Activated naive CD4-positive, alpha-beta T cell treated with anti-CD3 and anti-CD28 coated beads for 36 hours (primary cell): Measurements from ENCODE around the gene CYLD. TPM values are rescaled to one million over a fixed set of nuclear protein-coding genes. Genes with fewer than 3 reads are reported as not detected.

Experiments used
- CTCF ChIA-PET: fragments of 350-600 bp; sonication (Branson Sonifier 250); formaldehyde crosslinking; loops from one replicate; lab custom pipeline; 2021; ENCODE audit warnings: antibody characterized with exemption; lab: Charles Lee
- DNase-seq: peaks from one replicate; pipeline ENCODE4 v3.0.0-alpha.2; 2020
- H3K27ac Mint-ChIP-seq: one replicate; pipeline ENCODE4 v1.8.0; 2021; ENCODE audit warnings: mild to moderate bottlenecking, mixed read lengths
- H3K27me3 Mint-ChIP-seq: one replicate; pipeline ENCODE4 v1.8.0; 2021; ENCODE audit warnings: low read depth, mixed read lengths
- H3K36me3 Mint-ChIP-seq: one replicate; pipeline ENCODE4 v1.8.0; 2021; ENCODE audit warnings: low read depth, mixed read lengths
- H3K4me1 Mint-ChIP-seq: one replicate; pipeline ENCODE4 v1.8.0; 2021; ENCODE audit warnings: low read depth, mixed read lengths
- H3K4me3 Mint-ChIP-seq: one replicate; pipeline ENCODE4 v1.8.0; 2021; ENCODE audit warnings: mild to moderate bottlenecking, moderate library complexity, mixed read lengths
- H3K9me3 Mint-ChIP-seq: one replicate; pipeline ENCODE4 v1.8.0; 2021; ENCODE audit warnings: mixed read lengths
- intact Hi-C: fragments of 100-400 bp; cut with micrococcal nuclease; formaldehyde crosslinking; loops from one replicate; pipeline ENCODE4 v1.15.1; 2023
- microRNA-seq: library from miRNA; unstranded; fragments of <30 nt; microRNA quantifications from one replicate; pipeline ENCODE4 v1.2.0, GENCODE V29; 2022; ENCODE audit warnings: borderline microRNAs expressed, borderline replicate concordance
- total RNA-seq, 2 experiments: library from RNA; stranded (reverse); gene quantifications; one replicate each; pipeline ENCODE4 v1.2.3, GENCODE V29; 2021

Gene CYLD
- total RNA-seq, 2 experiments from 2014 or later, result 70.8 to 71.9 TPM

DNA sequence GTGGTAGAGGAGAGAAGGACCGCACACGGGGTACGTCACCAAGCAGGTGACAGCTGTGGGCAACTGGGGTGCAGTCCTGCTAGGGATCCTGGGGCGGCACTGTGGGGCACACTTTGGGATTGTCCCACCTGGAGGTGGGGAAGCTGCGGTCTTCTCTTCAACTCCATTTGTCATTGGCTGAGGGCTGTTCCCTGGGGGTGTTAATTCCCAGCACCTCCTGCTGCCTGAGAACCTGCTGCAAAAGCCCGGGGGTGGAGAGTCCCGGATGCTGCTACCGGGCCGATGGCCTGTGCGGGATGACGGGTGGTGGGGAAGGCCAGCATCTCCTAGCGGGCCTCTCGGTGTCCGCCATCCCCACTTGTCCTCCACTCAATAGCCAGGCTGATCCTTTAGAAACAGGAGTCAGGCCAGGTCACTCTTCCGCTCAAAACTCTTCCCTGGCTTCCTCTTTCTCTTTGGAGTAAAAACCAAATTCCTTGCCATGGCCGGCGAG, 100.2 kb downstream of the CYLD start:
- no peaks in the 10 kb centered on the region for H3K36me3 Mint-ChIP-seq
- peaks cover 19% of the 10 kb centered on the region for H3K4me1 Mint-ChIP-seq
- no peak overlapping the region for H3K4me3 Mint-ChIP-seq
- no peak for DNase-seq
- H3K27ac Mint-ChIP-seq, result no peak overlapping the region
- intact Hi-C loops, result no loop called here
- CTCF ChIA-PET, result no interaction called here
- H3K27me3 Mint-ChIP-seq, result peaks cover 4% of the 10 kb centered on the region
- H3K9me3 Mint-ChIP-seq, result no peaks in the 10 kb centered on the region

DNA sequence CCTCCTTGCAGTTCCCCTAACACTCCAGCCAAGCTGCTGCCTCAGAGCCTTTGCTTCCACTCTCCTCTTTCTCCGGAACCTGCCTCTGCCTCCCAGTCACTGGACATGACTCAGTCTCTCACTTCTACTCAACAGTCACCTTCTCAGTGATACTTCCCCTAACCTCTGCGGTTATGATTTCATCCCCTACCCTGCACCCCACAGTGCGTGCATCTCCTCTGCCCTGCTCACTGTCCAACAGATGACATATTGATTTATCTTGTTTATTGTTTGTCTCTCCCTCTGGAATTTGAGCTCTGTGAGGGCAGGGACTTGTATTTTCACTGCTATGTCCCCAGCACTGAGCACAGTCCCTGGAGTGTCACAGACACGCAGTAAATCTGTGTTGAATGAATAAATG, 100.7 kb downstream of the CYLD start:
- H3K27ac Mint-ChIP-seq, result no peak overlapping the region
- DNase-seq, result peak; percentile 31
- CTCF ChIA-PET, result no interaction called here
- no peak overlapping the region for H3K4me3 Mint-ChIP-seq
- no peaks in the 10 kb centered on the region for H3K9me3 Mint-ChIP-seq
- H3K27me3 Mint-ChIP-seq, result peaks cover 4% of the 10 kb centered on the region
- no peaks in the 10 kb centered on the region for H3K36me3 Mint-ChIP-seq
- peaks cover 19% of the 10 kb centered on the region for H3K4me1 Mint-ChIP-seq
- intact Hi-C loops, result no loop called here

DNA sequence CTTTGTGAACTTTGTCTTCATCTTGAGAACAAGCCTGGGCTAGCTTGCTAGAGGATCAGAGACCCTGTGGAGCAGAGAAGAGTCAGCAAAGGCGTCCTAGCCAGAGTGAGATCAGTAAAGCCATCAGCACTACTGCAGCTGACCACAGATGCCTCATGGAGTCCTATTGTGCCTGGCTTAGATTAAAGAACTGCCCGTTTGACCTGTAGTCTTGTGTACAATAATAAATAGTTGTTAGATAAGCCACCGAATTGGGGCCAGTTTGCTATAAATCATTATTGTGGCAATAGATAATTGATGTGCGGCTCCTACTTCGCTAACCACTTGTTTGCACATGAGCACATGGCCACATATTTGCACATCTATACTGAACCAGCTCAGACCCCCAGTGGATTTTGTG, 103.0 kb downstream of the CYLD start:
- CTCF ChIA-PET, result no interaction called here
- Mint-ChIP-seq H3K27me3 (peaks cover 4% of the 10 kb centered on the region), H3K4me3 (no peak overlapping the region)

DNA sequence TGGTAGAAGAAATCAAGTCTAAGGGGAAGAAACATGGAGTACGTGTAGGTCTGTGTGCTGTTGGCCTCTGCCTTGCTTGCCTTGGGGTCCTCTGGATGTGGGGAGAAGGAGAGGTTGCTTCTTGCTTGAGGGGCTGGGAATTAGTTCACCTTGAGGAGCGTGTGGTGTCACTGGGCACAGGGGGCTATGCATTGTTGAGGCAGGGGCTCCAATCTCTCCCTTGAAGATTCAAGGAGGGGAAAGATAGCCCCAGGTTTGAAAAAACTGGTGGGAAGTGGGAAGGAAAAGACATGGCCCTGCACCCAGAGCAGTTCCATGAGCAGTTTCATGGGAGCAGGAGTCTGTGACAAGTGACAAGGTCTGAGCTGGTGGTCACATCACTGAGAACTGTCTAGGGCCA, 103.4 kb downstream of the CYLD start:
- H3K36me3 Mint-ChIP-seq, result no peaks in the 10 kb centered on the region
- CTCF ChIA-PET, result no interaction called here
- no peaks in the 10 kb centered on the region for H3K9me3 Mint-ChIP-seq
- H3K27me3 Mint-ChIP-seq, result peaks cover 2% of the 10 kb centered on the region
- no peak for DNase-seq
- H3K27ac Mint-ChIP-seq, result no peak overlapping the region
- peaks cover 13% of the 10 kb centered on the region for H3K4me1 Mint-ChIP-seq
- intact Hi-C loops, result no loop called here
- no peak overlapping the region for H3K4me3 Mint-ChIP-seq

More for the DNA sequence above, 103.0 kb downstream of the CYLD start:
- no peaks in the 10 kb centered on the region for H3K36me3 Mint-ChIP-seq
- H3K4me1 Mint-ChIP-seq, result peaks cover 13% of the 10 kb centered on the region
- no peak for DNase-seq
- no peak overlapping the region for H3K27ac Mint-ChIP-seq
- H3K9me3 Mint-ChIP-seq, result no peaks in the 10 kb centered on the region
- intact Hi-C loops, result no loop called here

DNA sequence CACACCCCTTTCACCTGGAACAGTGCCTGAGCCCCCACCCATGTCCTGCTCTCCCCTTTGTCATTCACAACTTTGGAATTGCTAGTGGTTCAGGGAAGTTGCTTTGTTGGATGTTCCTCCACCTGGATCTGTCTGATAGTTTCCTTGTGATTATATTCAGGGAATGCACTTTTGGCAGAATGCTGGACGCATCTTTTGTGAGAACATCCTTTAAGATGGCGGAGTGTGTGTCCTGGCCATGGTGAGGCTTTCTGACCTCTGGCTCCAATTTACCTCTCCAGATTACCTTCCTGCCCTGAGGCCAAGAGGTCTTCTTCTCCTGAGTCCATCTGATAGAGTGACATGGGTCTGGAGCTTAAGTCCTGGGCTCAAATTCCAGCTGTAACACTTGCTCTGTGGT, 104.6 kb downstream of the CYLD start:
- no peak for DNase-seq
- Mint-ChIP-seq H3K27ac (no peak overlapping the region), H3K4me1 (peaks cover 8% of the 10 kb centered on the region), H3K36me3 (no peaks in the 10 kb centered on the region), H3K27me3 (no peaks in the 10 kb centered on the region), H3K4me3 (no peak overlapping the region), H3K9me3 (no peaks in the 10 kb centered on the region)
- intact Hi-C loops, result no loop called here
- CTCF ChIA-PET, result no interaction called here

DNA sequence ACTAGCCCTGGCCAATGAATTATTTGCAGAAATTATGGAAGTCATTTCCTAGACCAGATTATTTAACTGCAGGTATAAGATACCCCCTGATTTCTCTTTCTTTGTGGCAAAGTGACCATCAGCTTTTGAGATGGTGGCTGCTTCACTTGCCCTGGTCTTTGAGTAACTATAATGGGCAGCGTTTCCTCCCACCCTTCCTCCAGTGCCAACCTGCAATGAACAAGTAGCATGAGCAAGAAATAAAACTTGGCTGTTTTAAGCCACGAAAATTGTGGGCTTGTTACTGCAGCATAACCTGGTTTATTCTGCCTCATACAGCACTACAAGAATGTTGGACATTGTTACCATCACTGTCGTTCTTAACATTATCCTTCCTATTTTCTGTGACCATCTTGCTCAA, 105.3 kb downstream of the CYLD start:
- Mint-ChIP-seq H3K4me1 (peaks cover 6% of the 10 kb centered on the region), H3K9me3 (no peaks in the 10 kb centered on the region), H3K4me3 (no peak overlapping the region), H3K27me3 (no peaks in the 10 kb centered on the region), H3K27ac (no peak overlapping the region), H3K36me3 (no peaks in the 10 kb centered on the region)
- CTCF ChIA-PET, result no interaction called here
- intact Hi-C loops, result no loop called here
- DNase-seq, result no peak

DNA sequence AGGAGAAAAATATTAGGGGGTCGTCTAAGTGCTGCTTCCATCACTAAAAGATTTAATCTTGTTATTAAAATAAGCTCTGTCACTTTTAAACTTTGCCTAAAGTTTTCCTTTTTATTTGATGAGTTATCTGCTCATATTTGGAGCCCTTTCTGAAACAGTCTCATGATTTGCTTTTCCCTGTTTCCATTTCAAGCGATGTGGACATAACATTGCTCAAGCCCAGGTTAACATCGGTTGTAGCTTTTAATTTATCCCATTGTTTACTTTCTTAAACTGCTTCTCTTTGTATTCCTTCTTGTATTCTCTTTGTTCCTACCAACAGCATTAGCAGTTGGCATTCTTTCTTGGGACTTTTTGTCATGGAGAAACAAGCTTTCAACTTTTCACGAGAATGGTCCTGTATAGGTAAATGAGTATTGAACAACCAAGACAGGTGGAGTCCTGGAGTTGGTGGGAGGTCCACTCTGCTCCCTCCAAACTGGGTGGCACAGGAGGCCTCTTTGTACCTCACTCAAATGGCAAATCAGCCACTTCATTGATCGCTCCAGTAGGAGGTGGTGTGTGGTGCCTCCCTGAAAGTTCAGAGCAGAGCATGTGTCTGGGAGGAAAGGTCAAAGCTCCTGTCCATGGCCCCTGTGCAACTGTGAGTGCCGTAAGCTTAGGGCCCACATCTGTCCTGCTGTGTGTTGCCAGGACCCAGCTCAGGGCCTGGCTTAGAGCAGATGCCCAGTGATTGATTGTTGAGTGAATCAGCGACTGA, 107.0 kb downstream of the CYLD start:
- Mint-ChIP-seq H3K27me3 (no peaks in the 10 kb centered on the region), H3K9me3 (no peaks in the 10 kb centered on the region), H3K4me3 (no peak overlapping the region), H3K36me3 (no peaks in the 10 kb centered on the region), H3K27ac (no peak overlapping the region), H3K4me1 (no peaks in the 10 kb centered on the region)
- intact Hi-C loops, result no loop called here
- no peak for DNase-seq
- CTCF ChIA-PET, result no interaction called here

Small RNA genes within 50 kb of the gene (microRNA-seq; reads per million reads assigned to microRNA genes)
- gene MIR3181, result 4.4 reads per million

Other genes with a start within 250 kb of the CYLD start
- 1 to 10 TPM; 2.6 to 3.2 TPM for gene NKD1, start 193.7 kb upstream of the CYLD start, total RNA-seq
- gene SNX20, start 60.8 kb upstream of the CYLD start, total RNA-seq, result 10 to 100 TPM; 29.6 to 30.3 TPM
- 1 to 10 TPM; 1.2 to 1.7 TPM for gene NOD2, start 48.5 kb upstream of the CYLD start, total RNA-seq